Activated naive CD8-positive, alpha-beta T cell treated with anti-CD3 and anti-CD28 coated beads, Interleukin-2, amount 50 U/mL, for 24 hours (primary cell): ENCODE measurements around the gene UPP1.
"Not testable (repeated sequence)": the region's sequence is repeated elsewhere in the genome, so short reads cannot be mapped to it uniquely, and the experiment has no call there.

Source experiments
- ATAC-seq: fragments of 150-1000 bp; cut with Tn5 transposase; one replicate; pipeline ENCODE4 v1.10.0; 2021
- DNase-seq: peaks from one replicate; pipeline ENCODE4 v3.0.0; 2021
- H3K27ac Mint-ChIP-seq: one replicate; pipeline ENCODE4 v1.8.0; 2021; ENCODE audit warnings: mild to moderate bottlenecking, mixed read lengths
- H3K27me3 Mint-ChIP-seq: one replicate; pipeline ENCODE4 v1.8.0; 2021; ENCODE audit warnings: mixed read lengths
- H3K36me3 Mint-ChIP-seq: one replicate; pipeline ENCODE4 v1.8.0; 2021; ENCODE audit warnings: low read depth, mixed read lengths
- H3K4me1 Mint-ChIP-seq: one replicate; pipeline ENCODE4 v1.8.0; 2021; ENCODE audit warnings: mixed read lengths
- H3K4me3 Mint-ChIP-seq: one replicate; pipeline ENCODE4 v1.8.0; 2021; ENCODE audit warnings: mild to moderate bottlenecking, moderate library complexity, mixed read lengths
- H3K9me3 Mint-ChIP-seq: one replicate; pipeline ENCODE4 v1.8.0; 2021; ENCODE audit warnings: mixed read lengths

Gene UPP1

DNA sequence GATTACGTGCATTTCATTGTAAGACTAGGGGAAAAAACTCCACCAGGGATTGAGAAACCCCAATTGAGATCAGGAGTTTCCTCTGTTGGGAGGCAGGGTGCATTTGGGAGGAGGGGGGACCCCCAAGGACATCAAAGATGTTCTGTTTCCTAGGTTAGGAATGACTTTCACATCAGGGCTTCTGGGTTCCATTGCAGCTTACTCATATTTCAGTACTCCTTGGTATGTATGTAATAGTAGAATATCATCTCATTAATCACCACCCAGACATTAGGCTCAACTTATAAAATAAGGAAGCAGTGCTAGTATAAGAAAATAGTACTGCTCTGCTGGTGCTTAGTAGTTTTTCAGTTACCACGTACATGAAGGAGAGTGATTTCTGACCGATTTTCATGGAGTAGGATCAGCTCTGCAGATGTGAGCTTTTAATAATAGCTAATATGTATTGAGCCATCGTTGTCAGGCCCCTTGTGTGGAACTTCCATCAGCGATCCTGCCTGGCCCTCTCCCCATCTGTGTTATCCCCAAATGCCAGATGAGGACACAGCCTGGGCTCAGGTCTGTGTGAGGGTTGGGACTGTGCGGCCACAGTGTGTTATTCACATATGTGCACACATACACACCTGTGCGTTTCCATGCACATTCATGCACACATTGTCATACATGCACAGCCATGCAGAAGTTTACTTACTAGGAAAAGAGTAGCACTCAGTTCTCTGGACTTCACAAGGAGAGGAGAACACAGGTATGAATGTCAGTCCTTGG lies 23.5 kb downstream of the UPP1 start:
- H3K36me3 Mint-ChIP-seq: peaks cover 8% of the 10 kb centered on the region

GRCh38 chr7:48113275-48113674 lies 24.2 kb downstream of the UPP1 start:
- Mint-ChIP-seq H3K27ac (no peak overlapping the region), H3K4me3 (no peak overlapping the region), H3K4me1 (peaks cover 8% of the 10 kb centered on the region), H3K27me3 (no peaks in the 10 kb centered on the region), H3K9me3 (no peaks in the 10 kb centered on the region), H3K36me3 (peaks cover 5% of the 10 kb centered on the region)
- DNase-seq (no peak), ATAC-seq (no peak)

More for the DNA sequence above, 23.5 kb downstream of the UPP1 start:
- no peak overlapping the region for H3K4me3 Mint-ChIP-seq
- no peaks in the 10 kb centered on the region for H3K9me3 Mint-ChIP-seq
- peaks cover 8% of the 10 kb centered on the region for H3K4me1 Mint-ChIP-seq
- DNase-seq: no peak
- ATAC-seq: no peak
- H3K27ac Mint-ChIP-seq: no peak overlapping the region
- H3K27me3 Mint-ChIP-seq: no peaks in the 10 kb centered on the region

GRCh38 chr7:48114115-48114514 lies 25.1 kb downstream of the UPP1 start:
- H3K9me3 Mint-ChIP-seq: no peaks in the 10 kb centered on the region
- DNase-seq (no peak), ATAC-seq (no peak)
- no peak overlapping the region for H3K4me3 Mint-ChIP-seq
- peaks cover 8% of the 10 kb centered on the region for H3K4me1 Mint-ChIP-seq
- no peak overlapping the region for H3K27ac Mint-ChIP-seq
- no peaks in the 10 kb centered on the region for H3K27me3 Mint-ChIP-seq
- no peaks in the 10 kb centered on the region for H3K36me3 Mint-ChIP-seq

- DNase-seq: no peak
- H3K27me3 Mint-ChIP-seq: no peaks in the 10 kb centered on the region
- H3K4me1 Mint-ChIP-seq: peaks cover 8% of the 10 kb centered on the region
- no peak overlapping the region for H3K27ac Mint-ChIP-seq
- no peak for ATAC-seq
- no peak overlapping the region for H3K4me3 Mint-ChIP-seq
- H3K36me3 Mint-ChIP-seq: no peaks in the 10 kb centered on the region
- no peaks in the 10 kb centered on the region for H3K9me3 Mint-ChIP-seq
These were observed 25.5 kb downstream of the UPP1 start for GRCh38 chr7:48114589-48114988.

GRCh38 chr7:48116043-48116442 lies 27.0 kb downstream of the UPP1 start:
- no peak overlapping the region for H3K4me3 Mint-ChIP-seq
- H3K36me3 Mint-ChIP-seq: no peaks in the 10 kb centered on the region
- H3K27ac Mint-ChIP-seq: no peak overlapping the region
- no peaks in the 10 kb centered on the region for H3K4me1 Mint-ChIP-seq
- ATAC-seq: no peak
- no peak for DNase-seq
- no peaks in the 10 kb centered on the region for H3K27me3 Mint-ChIP-seq
- H3K9me3 Mint-ChIP-seq: no peaks in the 10 kb centered on the region

DNA sequence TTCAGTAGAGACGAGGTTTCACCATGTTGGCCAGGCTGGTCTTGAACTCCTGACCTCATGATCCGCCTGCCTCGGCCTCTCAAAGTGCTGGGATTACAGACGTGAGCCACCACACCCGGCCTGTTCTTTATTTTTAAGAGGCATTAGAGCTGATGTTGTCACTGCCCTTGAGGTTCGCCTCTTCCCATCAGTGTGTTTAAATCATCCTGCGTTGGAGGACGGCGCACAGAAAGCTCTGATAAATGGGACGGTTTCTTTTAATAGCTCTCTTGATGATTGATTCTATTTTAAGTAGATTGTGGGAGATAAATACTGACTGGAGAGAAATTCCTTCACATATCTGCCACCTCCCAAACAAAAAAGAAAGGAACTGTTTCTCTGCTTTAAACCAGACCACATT lies 29.0 kb downstream of the UPP1 start:
- Mint-ChIP-seq H3K4me1 (no peaks in the 10 kb centered on the region), H3K36me3 (no peaks in the 10 kb centered on the region), H3K4me3 (no peak overlapping the region), H3K27me3 (peaks cover 2% of the 10 kb centered on the region), H3K9me3 (no peaks in the 10 kb centered on the region), H3K27ac (no peak overlapping the region)
- DNase-seq (no peak), ATAC-seq (no peak)

DNA sequence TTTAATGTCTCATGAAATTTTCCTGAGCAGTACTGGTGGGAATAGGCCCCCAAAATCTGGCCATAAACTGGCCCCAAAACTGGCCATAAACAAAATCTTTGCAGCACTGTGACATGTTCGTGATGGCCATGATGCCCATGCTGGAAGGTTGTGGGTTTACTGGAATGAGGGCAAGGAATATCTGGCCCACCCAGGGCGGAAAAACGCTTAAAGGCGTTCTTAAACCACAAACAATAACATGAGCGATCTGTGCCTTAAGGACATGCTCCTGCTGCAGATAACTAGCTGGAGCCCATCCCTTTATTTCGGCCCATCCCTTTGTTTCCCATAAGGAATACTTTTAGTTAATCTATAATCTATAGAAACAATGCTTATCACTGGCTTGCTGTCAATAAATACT lies 31.5 kb downstream of the UPP1 start:
- not testable (repeated sequence) for H3K27me3 Mint-ChIP-seq, H3K4me1 Mint-ChIP-seq, H3K9me3 Mint-ChIP-seq, H3K27ac Mint-ChIP-seq, H3K36me3 Mint-ChIP-seq, H3K4me3 Mint-ChIP-seq, ATAC-seq, DNase-seq

- Mint-ChIP-seq H3K36me3 (no peaks in the 10 kb centered on the region), H3K27me3 (peaks cover 9% of the 10 kb centered on the region), H3K27ac (no peak overlapping the region), H3K4me3 (no peak overlapping the region), H3K4me1 (peaks cover 1% of the 10 kb centered on the region), H3K9me3 (peaks cover 9% of the 10 kb centered on the region)
- no peak for DNase-seq
- no peak for ATAC-seq
These were observed 37.0 kb downstream of the UPP1 start for GRCh38 chr7:48126037-48126436.

DNA sequence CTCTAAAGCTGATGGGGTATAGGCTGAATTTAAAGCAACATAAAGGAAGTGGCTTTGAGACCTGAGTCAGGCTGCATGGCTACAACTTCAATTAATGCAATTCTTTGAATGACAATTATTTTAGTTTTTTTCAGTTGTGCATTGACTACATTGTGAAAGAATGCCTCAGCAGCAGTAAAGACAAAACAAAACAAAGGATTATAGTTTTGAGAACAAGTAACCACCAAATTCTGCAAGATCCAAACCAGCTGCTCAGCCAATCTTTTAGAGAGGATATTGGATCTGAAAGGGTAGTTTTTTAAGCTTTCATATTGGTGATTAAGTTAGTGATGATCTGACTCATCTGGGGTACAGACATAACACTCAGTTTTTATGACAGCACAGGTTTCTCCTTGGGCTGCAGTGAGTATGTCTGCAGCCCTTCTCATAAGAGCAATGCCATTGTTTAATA lies 41.6 kb downstream of the UPP1 start:
- peaks cover 6% of the 10 kb centered on the region for H3K9me3 Mint-ChIP-seq
- H3K36me3 Mint-ChIP-seq: no peaks in the 10 kb centered on the region
- H3K27me3 Mint-ChIP-seq: peaks cover 7% of the 10 kb centered on the region

DNA sequence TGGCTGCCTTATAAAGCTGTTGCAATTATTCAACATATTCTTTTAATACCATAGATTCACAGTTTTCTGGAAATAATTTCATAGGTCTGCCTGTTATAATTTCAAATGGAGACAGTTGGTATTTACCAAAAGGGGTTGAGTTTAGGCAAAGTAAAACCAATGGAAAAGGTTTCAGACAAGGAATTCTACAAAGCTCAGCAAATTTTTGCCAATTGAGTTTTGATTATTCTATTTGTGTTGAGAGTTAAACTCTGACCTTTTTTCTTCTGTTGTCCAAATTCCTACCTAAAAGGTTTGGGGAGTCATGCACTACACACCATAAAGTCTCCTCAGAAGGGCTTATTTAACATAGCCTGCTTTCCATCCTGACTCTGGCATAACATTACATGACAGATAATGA lies 43.7 kb downstream of the UPP1 start:
- Mint-ChIP-seq H3K27me3 (peaks cover 5% of the 10 kb centered on the region), H3K27ac (no peak overlapping the region), H3K4me3 (no peak overlapping the region), H3K36me3 (no peaks in the 10 kb centered on the region), H3K9me3 (no peaks in the 10 kb centered on the region), H3K4me1 (peaks cover 1% of the 10 kb centered on the region)
- ATAC-seq (no peak), DNase-seq (no peak)

More for the DNA sequence above, 41.6 kb downstream of the UPP1 start:
- DNase-seq: no peak
- Mint-ChIP-seq H3K4me3 (no peak overlapping the region), H3K4me1 (peaks cover 1% of the 10 kb centered on the region), H3K27ac (no peak overlapping the region)
- ATAC-seq: peak; percentile 46

DNA sequence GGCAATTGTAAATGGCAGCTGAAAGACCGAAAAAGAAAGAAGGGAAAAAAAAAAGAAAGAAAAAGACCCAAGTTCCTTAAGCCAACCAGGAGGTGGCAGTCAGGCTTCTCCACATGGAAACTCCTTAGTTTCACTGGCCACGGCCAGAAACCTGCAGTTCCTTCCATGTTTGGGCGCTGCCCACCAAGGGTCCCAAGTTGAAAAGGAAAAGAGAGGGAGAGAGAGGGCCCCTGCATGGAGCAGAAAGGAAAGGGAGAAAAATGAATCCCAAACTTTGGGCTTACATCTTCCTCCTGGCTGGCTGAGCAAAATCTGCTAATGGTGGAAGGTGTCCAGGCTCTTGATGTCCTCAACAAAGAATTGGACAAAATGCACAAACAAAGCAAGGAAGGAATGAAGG lies 50.4 kb downstream of the UPP1 start:
- H3K36me3 Mint-ChIP-seq: no peaks in the 10 kb centered on the region
- ATAC-seq (no peak), DNase-seq (no peak)
- H3K4me1 Mint-ChIP-seq: no peaks in the 10 kb centered on the region
- H3K27ac Mint-ChIP-seq: no peak overlapping the region
- no peak overlapping the region for H3K4me3 Mint-ChIP-seq
- H3K27me3 Mint-ChIP-seq: peaks cover 2% of the 10 kb centered on the region
- peaks cover 5% of the 10 kb centered on the region for H3K9me3 Mint-ChIP-seq

DNA sequence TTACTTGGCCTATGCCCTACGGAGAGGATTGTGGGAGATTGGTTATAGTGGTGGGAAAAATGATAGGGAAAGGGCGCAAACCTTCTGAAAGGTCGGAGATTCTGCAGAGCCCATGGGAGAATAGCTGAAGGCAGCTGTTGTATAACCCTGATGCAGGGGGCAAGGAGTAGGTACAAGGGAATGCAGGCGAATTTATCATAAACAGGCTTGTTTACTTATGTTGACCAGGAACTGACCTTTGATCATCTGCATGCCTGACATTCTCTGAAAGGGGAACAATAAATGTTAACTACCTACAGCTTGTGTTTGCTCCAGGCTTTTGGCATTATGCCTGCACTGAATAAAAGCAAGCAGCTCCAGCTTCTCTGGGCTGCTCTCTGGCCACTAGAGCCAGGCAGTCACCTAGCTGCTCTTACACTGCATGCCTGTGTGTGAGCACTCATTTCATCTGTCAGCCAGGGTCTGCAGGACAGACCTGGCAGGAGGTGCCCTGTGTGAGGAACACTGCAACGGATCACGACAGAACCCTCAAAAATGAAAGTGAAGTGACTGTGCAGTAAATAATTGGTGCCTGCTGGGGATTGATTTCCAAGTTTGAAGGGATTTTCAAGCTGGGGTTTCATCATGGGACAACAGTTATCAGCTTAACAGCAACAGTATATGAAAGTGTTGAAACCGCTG lies 51.1 kb downstream of the UPP1 start:
- no peak for ATAC-seq
- peaks cover 2% of the 10 kb centered on the region for H3K27me3 Mint-ChIP-seq
- no peak overlapping the region for H3K4me3 Mint-ChIP-seq

DNA sequence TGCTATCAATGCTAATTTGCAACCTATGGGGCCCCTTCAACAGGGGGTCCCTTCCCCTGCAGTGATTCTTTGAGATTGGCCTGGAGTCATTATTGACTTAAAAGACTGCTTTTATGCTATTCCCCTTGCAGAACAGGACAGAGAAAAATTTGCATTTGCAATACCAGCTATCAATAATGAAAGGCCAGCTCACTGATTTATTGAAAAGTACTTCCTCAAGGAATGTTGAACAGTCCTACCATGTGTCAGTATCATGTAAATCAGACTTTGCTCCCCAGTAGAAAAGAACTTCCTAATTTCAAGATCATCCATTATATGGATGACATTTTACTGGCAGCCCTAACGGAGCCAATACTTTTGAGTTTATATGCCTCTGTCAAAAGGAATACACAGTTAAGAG lies 52.5 kb downstream of the UPP1 start:
- H3K27me3 Mint-ChIP-seq: peaks cover 2% of the 10 kb centered on the region
- no peaks in the 10 kb centered on the region for H3K4me1 Mint-ChIP-seq
- H3K27ac Mint-ChIP-seq: no peak overlapping the region
- no peak overlapping the region for H3K4me3 Mint-ChIP-seq
- no peak for ATAC-seq
- no peaks in the 10 kb centered on the region for H3K36me3 Mint-ChIP-seq
- peaks cover 5% of the 10 kb centered on the region for H3K9me3 Mint-ChIP-seq
- no peak for DNase-seq

More for the DNA sequence above, 51.1 kb downstream of the UPP1 start:
- H3K9me3 Mint-ChIP-seq: peaks cover 5% of the 10 kb centered on the region
- no peaks in the 10 kb centered on the region for H3K4me1 Mint-ChIP-seq
- H3K36me3 Mint-ChIP-seq: no peaks in the 10 kb centered on the region
- no peak for DNase-seq
- no peak overlapping the region for H3K27ac Mint-ChIP-seq

DNA sequence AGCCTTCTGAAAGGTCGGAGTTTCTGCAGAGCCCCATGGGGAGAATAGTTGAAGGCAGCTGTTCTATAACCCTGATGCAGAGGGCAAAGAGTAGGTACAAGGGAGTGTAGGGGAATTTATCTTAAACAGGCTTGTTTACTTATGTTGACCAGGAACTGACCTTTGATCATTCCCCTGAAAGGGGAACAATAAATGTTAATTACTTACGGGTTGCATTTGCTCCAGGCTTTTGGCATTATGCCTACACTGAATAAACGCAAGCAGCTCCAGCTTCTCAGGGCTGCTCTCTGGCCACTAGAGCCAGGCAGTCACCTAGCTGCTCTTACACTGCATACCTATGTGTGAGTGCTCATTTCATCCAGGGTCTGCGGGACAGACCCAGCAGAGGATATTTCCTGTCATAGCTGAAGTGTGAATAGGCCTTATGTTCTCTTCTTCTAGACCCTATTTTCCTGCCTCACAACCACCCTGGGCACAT lies 55.3 kb downstream of the UPP1 start:
- no peak for DNase-seq
- Mint-ChIP-seq H3K27ac (no peak overlapping the region), H3K4me3 (no peak overlapping the region), H3K4me1 (no peaks in the 10 kb centered on the region), H3K9me3 (peaks cover 5% of the 10 kb centered on the region), H3K27me3 (peaks cover 11% of the 10 kb centered on the region), H3K36me3 (no peaks in the 10 kb centered on the region)
- no peak for ATAC-seq

DNA sequence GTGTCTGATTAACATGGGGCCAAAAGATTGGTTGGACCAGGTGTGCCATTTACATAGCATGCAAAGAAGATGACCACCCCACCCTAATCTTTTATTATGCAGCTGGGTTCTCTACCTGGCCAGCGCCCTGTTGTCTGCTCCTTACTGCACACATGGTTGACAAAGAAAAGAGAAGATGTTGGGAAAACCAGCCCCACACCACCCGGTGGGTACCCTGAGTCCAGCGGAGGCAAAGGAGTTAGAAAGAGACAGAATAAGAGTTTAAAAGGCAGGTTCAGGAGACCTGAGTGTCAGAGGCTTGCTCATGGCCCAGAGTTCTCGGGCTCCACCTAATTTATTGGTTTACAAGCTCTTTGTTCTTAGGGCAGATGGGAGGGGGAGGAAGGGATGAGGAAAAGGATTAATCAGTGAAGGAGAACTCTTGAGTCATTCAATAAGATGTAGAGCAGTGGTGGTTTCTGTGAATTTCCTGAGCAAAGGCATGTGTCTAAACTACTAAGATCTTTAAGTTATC lies 58.1 kb downstream of the UPP1 start:
- no peak for DNase-seq
- H3K27ac Mint-ChIP-seq: no peak overlapping the region
- no peak overlapping the region for H3K4me3 Mint-ChIP-seq
- ATAC-seq: no peak
- peaks cover 18% of the 10 kb centered on the region for H3K27me3 Mint-ChIP-seq
- no peaks in the 10 kb centered on the region for H3K4me1 Mint-ChIP-seq
- no peaks in the 10 kb centered on the region for H3K36me3 Mint-ChIP-seq
- H3K9me3 Mint-ChIP-seq: no peaks in the 10 kb centered on the region
